ENCODE measurements around the gene CCDC80.
"Not testable (repeated sequence)": the region's sequence is repeated elsewhere in the genome, so short reads cannot be mapped to it uniquely, and the experiment has no call there.

The CCDC80 gene

GRCh38 chr3:112640930-112641801, at the start of gene CCDC80:
Gene CCDC80 (minus strand): TSS chr3:112641143. CDS start chr3:112639905, 1,238 bp downstream.
- DNase-seq (ENCODE audit: low read depth) = peak; percentile 93

GRCh38 chr3:112689989-112690388, 49.0 kb upstream of the CCDC80 start:
- no peak for DNase-seq (ENCODE audit: low read depth)

GRCh38 chr3:112689385-112689784, 48.4 kb upstream of the CCDC80 start:
- DNase-seq (ENCODE audit: low read depth) = no peak

GRCh38 chr3:112688819-112689218, 47.9 kb upstream of the CCDC80 start:
- DNase-seq (ENCODE audit: low read depth) = no peak

- no peak for DNase-seq (ENCODE audit: low read depth)
These were observed 47.3 kb upstream of the CCDC80 start for GRCh38 chr3:112688085-112688769.

GRCh38 chr3:112687616-112688015, 46.7 kb upstream of the CCDC80 start:
- DNase-seq (ENCODE audit: low read depth) = no peak

- no peak for DNase-seq (ENCODE audit: low read depth)
These were observed 46.3 kb upstream of the CCDC80 start for GRCh38 chr3:112687211-112687610.

GRCh38 chr3:112685956-112686799, 45.2 kb upstream of the CCDC80 start:
- DNase-seq (ENCODE audit: low read depth) = no peak

GRCh38 chr3:112685420-112685819, 44.5 kb upstream of the CCDC80 start:
- DNase-seq (ENCODE audit: low read depth) = peak; percentile 90

GRCh38 chr3:112682361-112682760, 41.4 kb upstream of the CCDC80 start:
- no peak for DNase-seq (ENCODE audit: low read depth)

GRCh38 chr3:112681822-112682325, 40.9 kb upstream of the CCDC80 start:
- DNase-seq (ENCODE audit: low read depth) = no peak

- peak; percentile 86 for DNase-seq (ENCODE audit: low read depth)
These were observed 35.8 kb upstream of the CCDC80 start for GRCh38 chr3:112676659-112677234.

- DNase-seq (ENCODE audit: low read depth) = no peak
These were observed 35.1 kb upstream of the CCDC80 start for GRCh38 chr3:112675943-112676535.

- no peak for DNase-seq (ENCODE audit: low read depth)
These were observed 34.4 kb upstream of the CCDC80 start for GRCh38 chr3:112675349-112675748.

- DNase-seq (ENCODE audit: low read depth) = no peak
These were observed 32.0 kb upstream of the CCDC80 start for GRCh38 chr3:112672716-112673541.

GRCh38 chr3:112671930-112672715, 31.2 kb upstream of the CCDC80 start:
- peak; percentile 81 for DNase-seq (ENCODE audit: low read depth)

- no peak for DNase-seq (ENCODE audit: low read depth)
These were observed 29.9 kb upstream of the CCDC80 start for GRCh38 chr3:112670824-112671223.

GRCh38 chr3:112667599-112667998, 26.7 kb upstream of the CCDC80 start:
- DNase-seq (ENCODE audit: low read depth) = no peak

GRCh38 chr3:112665009-112665408, 24.1 kb upstream of the CCDC80 start:
- DNase-seq (ENCODE audit: low read depth) = not testable (repeated sequence)

- DNase-seq (ENCODE audit: low read depth) = no peak
These were observed 15.1 kb upstream of the CCDC80 start for GRCh38 chr3:112656043-112656442.

All from fibroblast of the conjunctiva (primary cell).